HepG2 (cell line): ENCODE data around the gene JAGN1. TPM values are rescaled to one million over a fixed set of nuclear protein-coding genes. Genes with fewer than 3 reads are reported as not detected.
A peak's percentile ranks its signal among the peaks of the same experiment; 100 is the strongest.

ENCODE experiments used
- CSRNP1 ChIP-seq: sonication (generic); formaldehyde crosslinking; IDR thresholded peaks from 2 replicates; pipeline ENCODE4 v1.8.1; 2023; ENCODE audit warnings: mild to moderate bottlenecking, missing genetic modification reagents
- DNMT1 ChIP-seq: sonication (generic); formaldehyde crosslinking; IDR thresholded peaks from 2 replicates; pipeline ENCODE4 v1.5.1; 2020; ENCODE audit warnings: mild to moderate bottlenecking, missing genetic modification reagents
- FOSL1 ChIP-seq: sonication (generic); formaldehyde crosslinking; IDR thresholded peaks from 2 replicates; pipeline ENCODE4 v1.9.0; 2021; ENCODE audit warnings: missing genetic modification reagents, borderline replicate concordance
- MTF2 ChIP-seq: sonication (generic); formaldehyde crosslinking; IDR thresholded peaks from 2 replicates; pipeline ENCODE4 v1.5.0; 2020; ENCODE audit warnings: missing genetic modification reagents, borderline replicate concordance
- SATB2 ChIP-seq: sonication (generic); formaldehyde crosslinking; IDR thresholded peaks from 2 replicates; pipeline ENCODE4 v1.5.0; 2020; ENCODE audit warnings: missing genetic modification reagents
- SNAPC2 ChIP-seq: sonication (generic); formaldehyde crosslinking; IDR thresholded peaks from 2 replicates; pipeline ENCODE4 v1.8.1; 2022; ENCODE audit warnings: mild to moderate bottlenecking, missing genetic modification reagents
- SRSF1 ChIP-seq: fragments of 200-400 bp; formaldehyde crosslinking; optimal IDR thresholded peaks from 2 replicates; pipeline ENCODE3; 2017; ENCODE audit warnings: mild to moderate bottlenecking, low read depth, low read length, moderate library complexity
- TRIM22 ChIP-seq: fragments of 450-650 bp; IDR thresholded peaks from 2 replicates; pipeline ENCODE4 v1.6.1; 2017
- ZBTB10 ChIP-seq: sonication (generic); formaldehyde crosslinking; IDR thresholded peaks from 2 replicates; pipeline ENCODE4 v1.4.0; 2020; ENCODE audit warnings: missing genetic modification reagents, borderline replicate concordance
- ZFP82 ChIP-seq: sonication (generic); formaldehyde crosslinking; IDR thresholded peaks from 2 replicates; pipeline ENCODE4 v1.5.1; 2020; ENCODE audit warnings: mild to moderate bottlenecking, missing genetic modification reagents, borderline replicate concordance
- ZNF263 ChIP-seq: sonication (generic); formaldehyde crosslinking; IDR thresholded peaks from 2 replicates; pipeline ENCODE4 v1.4.0; 2020; ENCODE audit warnings: missing genetic modification reagents
- ZNF33B ChIP-seq: sonication (generic); formaldehyde crosslinking; IDR thresholded peaks from 2 replicates; pipeline ENCODE4 v1.5.1; 2020; ENCODE audit warnings: mild to moderate bottlenecking, missing genetic modification reagents
- ZNF484 ChIP-seq: sonication (generic); formaldehyde crosslinking; IDR thresholded peaks from 2 replicates; pipeline ENCODE4 v1.5.1; 2020; ENCODE audit warnings: mild to moderate bottlenecking, low read depth, missing genetic modification reagents, borderline replicate concordance
- ZNF547 ChIP-seq: sonication (generic); formaldehyde crosslinking; IDR thresholded peaks from 2 replicates; pipeline ENCODE4 v1.5.1; 2020; ENCODE audit warnings: mild to moderate bottlenecking, missing genetic modification reagents
- ZNF75D ChIP-seq: sonication (generic); formaldehyde crosslinking; IDR thresholded peaks from 2 replicates; pipeline ENCODE4 v1.8.1; 2023; ENCODE audit warnings: missing genetic modification reagents, mild to moderate bottlenecking, borderline replicate concordance
- ZNF770 ChIP-seq: sonication (generic); formaldehyde crosslinking; IDR thresholded peaks from 2 replicates; pipeline ENCODE4 v1.5.0; 2020; ENCODE audit warnings: mild to moderate bottlenecking, missing genetic modification reagents
- polyA plus RNA-seq, 8 experiments: library from polyadenylated mRNA; depleted of rRNA in 3 of 8; stranded (reverse) in 7 of 8; unstranded in 1 of 8; fragments of >200 nt; fragmentation: Illumina TruSeq in 4 of 8; extraction: Trizol in 4 of 8; gene quantifications; 2 replicates each; pipeline versions ENCODE4 v1.2.1 to v1.2.3, GENCODE V29; 2011 to 2016; ENCODE audit warnings: low read depth in 4 of 8, missing spikeins in 1 of 8, mixed read lengths in 1 of 8; ENCODE audit not compliant: insufficient read depth in 1 of 8
- total RNA-seq, 5 experiments: library from RNA; depleted of rRNA; stranded (reverse); fragments of >200 nt; fragmentation: Illumina TruSeq; extraction: Trizol; gene quantifications; 2 replicates each; pipeline ENCODE4 v1.2.3, GENCODE V29; 2016; ENCODE audit warnings: low read depth in 1 of 5
- TF ChIP-seq, protein P1 (sequence below): sonication (generic); formaldehyde crosslinking; conservative IDR thresholded peaks from 2 replicates; pipeline ENCODE4 v1.4.0; 2020; ENCODE audit warnings: missing genetic modification reagents

JAGN1 gene
- total and polyA plus RNA-seq, 2 of the 13 experiments (the other 11 are each of a cell fraction or from before 2014, with no cell fraction given), result 49.9 to 50.9 TPM

- TF ChIP-seq ZFP82 (CRISPR knock-in tag) (no peak; the same call in 1 of the 2 replicates), SNAPC2 (CRISPR knock-in tag) (no peak), CSRNP1 (CRISPR knock-in tag) (peak; percentile 60; the same call in 1 of the 2 replicates), ZNF770 (CRISPR knock-in tag) (peak; percentile 36), MTF2 (CRISPR knock-in tag) (peak; percentile 50; the same call in 1 of the 2 replicates), SATB2 (CRISPR knock-in tag) (0 out of 2 replicates have a peak, but pooled peaks have one; percentile 48), SRSF1 (no peak), FOSL1 (CRISPR knock-in tag) (0 out of 2 replicates have a peak, but pooled peaks have one; percentile 41), ZBTB10 (peak; percentile 88), ZNF484 (CRISPR knock-in tag) (0 out of 2 replicates have a peak, but pooled peaks have one; percentile 48), DNMT1 (CRISPR knock-in tag) (0 out of 2 replicates have a peak, but pooled peaks have one; percentile 58), ZNF33B (CRISPR knock-in tag) (no peak), ZNF547 (CRISPR knock-in tag) (peak; percentile 84), TRIM22 (no peak), ZNF75D (CRISPR knock-in tag) (no peak), ZNF263 (CRISPR knock-in tag) (peak; percentile 52; the same call in 1 of the 2 replicates)
- TF ChIP-seq, protein P1, sequence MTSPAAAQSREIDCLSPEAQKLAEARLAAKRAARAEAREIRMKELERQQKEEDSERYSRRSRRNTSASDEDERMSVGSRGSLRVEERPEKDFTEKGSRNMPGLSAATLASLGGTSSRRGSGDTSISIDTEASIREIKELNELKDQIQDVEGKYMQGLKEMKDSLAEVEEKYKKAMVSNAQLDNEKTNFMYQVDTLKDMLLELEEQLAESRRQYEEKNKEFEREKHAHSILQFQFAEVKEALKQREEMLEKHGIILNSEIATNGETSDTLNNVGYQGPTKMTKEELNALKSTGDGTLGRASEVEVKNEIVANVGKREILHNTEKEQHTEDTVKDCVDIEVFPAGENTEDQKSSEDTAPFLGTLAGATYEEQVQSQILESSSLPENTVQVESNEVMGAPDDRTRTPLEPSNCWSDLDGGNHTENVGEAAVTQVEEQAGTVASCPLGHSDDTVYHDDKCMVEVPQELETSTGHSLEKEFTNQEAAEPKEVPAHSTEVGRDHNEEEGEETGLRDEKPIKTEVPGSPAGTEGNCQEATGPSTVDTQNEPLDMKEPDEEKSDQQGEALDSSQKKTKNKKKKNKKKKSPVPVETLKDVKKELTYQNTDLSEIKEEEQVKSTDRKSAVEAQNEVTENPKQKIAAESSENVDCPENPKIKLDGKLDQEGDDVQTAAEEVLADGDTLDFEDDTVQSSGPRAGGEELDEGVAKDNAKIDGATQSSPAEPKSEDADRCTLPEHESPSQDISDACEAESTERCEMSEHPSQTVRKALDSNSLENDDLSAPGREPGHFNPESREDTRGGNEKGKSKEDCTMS, result no peak
Observed at GRCh38 chr3:9890249-9891071, at the start of gene JAGN1 (continued).
